DMS79 treated with DMSO at 0.1 percent for 48 hours (cell line): ENCODE results near the gene TAF11L10.
"Not testable (repeated sequence)": the region's sequence is repeated elsewhere in the genome, so short reads cannot be mapped to it uniquely, and the experiment has no call there.

Source experiments
- DNase-seq: peaks from one replicate; lab custom pipeline; 2025; lab: John Stamatoyannopoulos, UW

The TAF11L10 gene

GRCh38 chr5:17597728-17598127 lies at the start of gene TAF11L10:
Gene TAF11L10, minus strand, starts transcription at chr5:17597828.
- DNase-seq: not testable (repeated sequence)

DNA sequence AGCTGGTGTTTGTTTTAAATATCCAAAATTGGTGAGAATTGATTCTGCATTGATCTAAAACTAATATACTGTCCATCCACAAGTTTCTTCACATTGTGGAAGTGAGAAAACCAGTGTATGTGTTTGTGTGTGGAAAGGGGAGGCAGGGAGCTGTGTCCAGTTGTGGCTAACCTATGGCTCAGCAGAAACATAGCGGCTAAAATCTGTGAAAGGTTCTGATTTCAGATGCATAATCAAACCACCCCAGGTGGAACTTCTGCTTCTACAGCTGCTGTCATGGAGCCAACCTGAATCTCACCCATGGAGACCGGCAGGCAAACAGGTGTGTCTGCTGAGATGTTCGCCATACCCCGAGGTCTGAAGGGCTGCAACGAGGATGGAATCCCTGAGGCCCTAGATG lies 36.5 kb upstream of the TAF11L10 start, which contains the start of gene TAF11L14:
Gene TAF11L14 (plus strand): TSS at position 301 of the 400 bp plus-strand sequence.
- no peak for DNase-seq

DNA sequence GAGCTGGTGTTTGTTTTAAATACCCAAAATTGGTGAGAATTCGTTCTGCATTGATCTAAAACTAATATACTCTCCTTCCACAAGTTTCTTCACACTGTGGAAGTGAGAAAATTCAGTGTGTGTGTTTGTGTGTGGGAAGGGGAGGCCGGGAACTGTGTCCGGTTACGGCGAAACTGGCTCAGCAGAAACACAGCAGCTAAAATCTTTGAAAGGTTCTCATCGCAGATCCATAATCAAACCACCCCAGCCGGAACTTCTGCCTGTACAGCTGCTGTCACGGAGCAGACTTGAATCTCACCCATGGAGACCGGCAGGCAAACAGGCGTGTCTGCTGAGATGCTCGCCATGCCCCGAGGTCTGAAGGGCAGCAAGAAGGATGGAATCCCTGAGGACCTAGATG lies 34.2 kb upstream of the TAF11L10 start, which contains the start of gene TAF11L13:
Gene TAF11L13 (plus strand): TSS at position 301 of the 400 bp plus-strand sequence.
- DNase-seq: not testable (repeated sequence)

DNA sequence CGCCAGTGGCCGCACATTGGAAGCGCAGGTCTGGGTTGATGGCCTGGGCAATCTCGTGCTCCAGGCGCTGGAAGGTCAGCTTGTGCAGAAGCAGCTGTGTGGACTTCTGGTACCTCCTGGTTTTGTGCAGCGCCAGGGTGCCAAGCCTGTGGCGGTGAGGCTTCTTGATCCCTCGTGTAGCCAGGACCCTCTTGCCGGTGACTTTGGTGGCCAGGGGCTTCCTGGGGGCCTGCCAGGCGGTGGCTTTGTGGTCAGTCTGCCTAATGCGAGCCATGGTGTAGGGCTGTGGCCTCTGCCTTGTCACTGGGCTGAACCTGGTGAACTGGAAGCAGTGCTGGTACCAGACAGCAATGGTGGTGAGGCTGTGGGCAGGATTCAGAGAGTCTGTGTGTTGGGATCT lies 28.1 kb upstream of the TAF11L10 start:
- no peak for DNase-seq

- no peak for DNase-seq
These were observed 23.0 kb upstream of the TAF11L10 start for GRCh38 chr5:17620627-17621026.

GRCh38 chr5:17619354-17619753 lies 21.7 kb upstream of the TAF11L10 start:
- no peak for DNase-seq

DNA sequence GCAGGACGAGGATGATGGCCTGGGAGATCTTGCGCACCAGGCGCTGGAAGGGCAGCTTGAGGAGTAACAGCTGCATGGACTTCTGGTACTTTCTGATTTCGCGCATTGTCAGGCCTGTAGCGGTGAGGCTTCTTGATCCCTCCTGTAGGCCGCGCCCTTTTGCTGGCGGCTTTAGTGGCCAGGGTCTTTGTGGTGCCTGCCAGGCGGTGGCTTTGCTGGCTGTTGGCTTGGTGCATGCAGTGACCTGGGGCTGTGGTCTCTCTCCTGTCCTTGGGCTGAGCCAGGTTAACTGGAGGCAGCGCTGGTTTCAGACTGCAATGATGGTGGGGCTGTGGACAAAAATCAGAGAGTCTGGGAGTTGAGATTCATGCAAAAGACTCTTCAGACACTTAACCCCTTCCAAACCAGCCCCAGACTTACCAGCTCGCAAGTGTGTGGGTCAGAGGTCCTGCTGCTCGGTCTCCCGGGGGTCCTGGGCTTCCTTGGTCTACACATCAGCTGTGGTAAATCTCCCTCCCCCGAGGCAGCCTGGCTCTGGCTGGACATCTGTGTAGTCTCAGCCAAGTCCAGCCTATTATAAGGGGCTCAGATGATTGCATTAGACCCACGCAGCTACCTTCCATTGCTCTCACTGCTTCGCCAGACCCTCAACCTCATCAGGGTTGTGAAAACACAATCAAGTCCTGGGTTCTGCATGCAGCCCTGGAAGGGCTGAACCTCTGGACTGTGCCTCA lies 17.4 kb upstream of the TAF11L10 start:
- DNase-seq: no peak

GRCh38 chr5:17610092-17610491 lies 12.5 kb upstream of the TAF11L10 start, which contains the start of gene TAF11L12:
Gene TAF11L12, plus strand, starts transcription at chr5:17610392.
- not testable (repeated sequence) for DNase-seq

GRCh38 chr5:17607461-17607860 lies 9.8 kb upstream of the TAF11L10 start:
- not testable (repeated sequence) for DNase-seq

GRCh38 chr5:17604951-17605350 lies 7.3 kb upstream of the TAF11L10 start:
- no peak for DNase-seq

DNA sequence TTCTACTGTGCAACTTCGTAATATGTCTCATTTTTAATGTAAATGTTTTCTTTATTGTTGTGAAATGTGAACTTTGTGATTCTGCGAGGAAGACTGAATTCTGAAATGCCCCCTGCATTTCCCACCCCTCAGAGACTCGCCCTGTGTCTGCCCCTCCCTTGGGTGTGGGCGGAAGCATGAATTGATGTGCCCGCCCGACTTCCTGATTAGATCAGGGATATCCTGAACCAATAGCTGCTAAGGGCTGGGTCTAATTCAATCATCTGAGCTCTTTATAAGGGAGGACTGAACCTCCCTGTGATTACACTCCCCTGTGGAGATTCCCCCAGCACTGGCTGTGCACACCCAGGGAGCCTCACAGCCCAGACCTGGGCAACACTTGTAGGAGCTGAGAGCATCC lies 6.3 kb upstream of the TAF11L10 start, which contains the start of gene TAF11L11:
Gene TAF11L11 (plus strand): TSS at position 304 of the 400 bp plus-strand sequence.
- DNase-seq: not testable (repeated sequence)

- not testable (repeated sequence) for DNase-seq
These were observed 3.4 kb downstream of the TAF11L10 start, which contains the start of gene TAF11L9 for GRCh38 chr5:17594255-17594654. Gene TAF11L9, minus strand, starts transcription at chr5:17594394.

GRCh38 chr5:17590860-17591259 lies 6.8 kb downstream of the TAF11L10 start, which contains the start of gene TAF11L8:
Gene TAF11L8, minus strand, starts transcription at chr5:17590960.
- not testable (repeated sequence) for DNase-seq

GRCh38 chr5:17585658-17586057 lies 12.0 kb downstream of the TAF11L10 start, which contains the start of gene TAF11L7:
Gene TAF11L7, minus strand, starts transcription at chr5:17585758.
- DNase-seq: not testable (repeated sequence)
